NB4 (cell line): Measurements from ENCODE around the gene PERCC1.

ENCODE experiments used
- POLR2A ChIP-seq: IDR thresholded peaks from 2 replicates; pipeline ENCODE4 v1.6.1; 2011; ENCODE audit warnings: mild to moderate bottlenecking; ENCODE audit not compliant: insufficient read length; ENCODE audit errors: extremely low read depth
- TF ChIP-seq, protein P1 (sequence below): IDR thresholded peaks from one replicate; pipeline ENCODE4 v1.5.1; 2012; ENCODE audit warnings: low read depth, low read length
- TF ChIP-seq, protein P2 (sequence below): IDR thresholded peaks from 2 replicates; pipeline ENCODE4 v1.6.1; 2011; ENCODE audit warnings: low read depth, low read length

DNA sequence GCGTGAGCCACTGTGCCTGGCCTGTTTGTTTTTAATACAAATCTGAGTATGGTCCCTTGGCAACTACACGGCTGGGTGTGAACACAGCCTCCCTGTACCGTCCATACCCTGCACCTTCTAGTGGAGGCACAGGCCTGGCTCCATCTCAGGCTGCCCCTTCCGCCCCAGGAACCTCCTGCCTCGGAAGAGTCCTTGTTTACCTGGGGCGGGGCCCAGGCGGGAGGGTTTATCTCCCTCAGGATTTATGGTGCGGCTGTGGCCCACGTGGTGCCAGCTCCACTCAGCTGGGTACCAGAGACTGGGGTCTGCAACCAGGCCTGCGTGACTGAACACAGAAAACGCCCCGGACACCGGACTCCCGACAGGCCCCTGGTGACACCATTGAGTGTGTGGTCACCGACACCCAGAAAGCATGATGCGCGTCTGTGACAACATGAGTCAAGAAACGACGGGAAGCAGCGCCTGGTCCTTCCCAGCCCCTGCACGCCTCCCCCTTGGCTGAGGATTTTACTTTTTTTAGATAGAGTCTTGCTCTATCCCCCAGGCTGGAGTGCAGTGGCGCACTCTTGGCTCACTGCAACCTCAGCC, 35.3 kb upstream of the PERCC1 start:
- TF ChIP-seq, protein P1, sequence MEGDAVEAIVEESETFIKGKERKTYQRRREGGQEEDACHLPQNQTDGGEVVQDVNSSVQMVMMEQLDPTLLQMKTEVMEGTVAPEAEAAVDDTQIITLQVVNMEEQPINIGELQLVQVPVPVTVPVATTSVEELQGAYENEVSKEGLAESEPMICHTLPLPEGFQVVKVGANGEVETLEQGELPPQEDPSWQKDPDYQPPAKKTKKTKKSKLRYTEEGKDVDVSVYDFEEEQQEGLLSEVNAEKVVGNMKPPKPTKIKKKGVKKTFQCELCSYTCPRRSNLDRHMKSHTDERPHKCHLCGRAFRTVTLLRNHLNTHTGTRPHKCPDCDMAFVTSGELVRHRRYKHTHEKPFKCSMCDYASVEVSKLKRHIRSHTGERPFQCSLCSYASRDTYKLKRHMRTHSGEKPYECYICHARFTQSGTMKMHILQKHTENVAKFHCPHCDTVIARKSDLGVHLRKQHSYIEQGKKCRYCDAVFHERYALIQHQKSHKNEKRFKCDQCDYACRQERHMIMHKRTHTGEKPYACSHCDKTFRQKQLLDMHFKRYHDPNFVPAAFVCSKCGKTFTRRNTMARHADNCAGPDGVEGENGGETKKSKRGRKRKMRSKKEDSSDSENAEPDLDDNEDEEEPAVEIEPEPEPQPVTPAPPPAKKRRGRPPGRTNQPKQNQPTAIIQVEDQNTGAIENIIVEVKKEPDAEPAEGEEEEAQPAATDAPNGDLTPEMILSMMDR = no peak
- TF ChIP-seq POLR2A = no peak
- TF ChIP-seq, protein P2, sequence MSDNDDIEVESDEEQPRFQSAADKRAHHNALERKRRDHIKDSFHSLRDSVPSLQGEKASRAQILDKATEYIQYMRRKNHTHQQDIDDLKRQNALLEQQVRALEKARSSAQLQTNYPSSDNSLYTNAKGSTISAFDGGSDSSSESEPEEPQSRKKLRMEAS = no peak
